ENCODE results near the gene COL5A3.
"Not testable (repeated sequence)": the region's sequence is repeated elsewhere in the genome, so short reads cannot be mapped to it uniquely, and the experiment has no call there.

The COL5A3 gene

GRCh38 chr19:9937001-9937411 is 73.3 kb downstream of the COL5A3 start:
- no peak for DNase-seq (ENCODE audit: low read depth in 2 of 2)

GRCh38 chr19:9936326-9937000 is 73.8 kb downstream of the COL5A3 start, which contains the start of gene OLFM2:
Gene OLFM2 (minus strand): TSS chr19:9936515. CDS start chr19:9936366, 149 bp downstream.
- DNase-seq (ENCODE audit: low read depth in 2 of 2): no peak

GRCh38 chr19:9935506-9936325 is 74.6 kb downstream of the COL5A3 start:
- DNase-seq (ENCODE audit: low read depth in 2 of 2): no peak

DNA sequence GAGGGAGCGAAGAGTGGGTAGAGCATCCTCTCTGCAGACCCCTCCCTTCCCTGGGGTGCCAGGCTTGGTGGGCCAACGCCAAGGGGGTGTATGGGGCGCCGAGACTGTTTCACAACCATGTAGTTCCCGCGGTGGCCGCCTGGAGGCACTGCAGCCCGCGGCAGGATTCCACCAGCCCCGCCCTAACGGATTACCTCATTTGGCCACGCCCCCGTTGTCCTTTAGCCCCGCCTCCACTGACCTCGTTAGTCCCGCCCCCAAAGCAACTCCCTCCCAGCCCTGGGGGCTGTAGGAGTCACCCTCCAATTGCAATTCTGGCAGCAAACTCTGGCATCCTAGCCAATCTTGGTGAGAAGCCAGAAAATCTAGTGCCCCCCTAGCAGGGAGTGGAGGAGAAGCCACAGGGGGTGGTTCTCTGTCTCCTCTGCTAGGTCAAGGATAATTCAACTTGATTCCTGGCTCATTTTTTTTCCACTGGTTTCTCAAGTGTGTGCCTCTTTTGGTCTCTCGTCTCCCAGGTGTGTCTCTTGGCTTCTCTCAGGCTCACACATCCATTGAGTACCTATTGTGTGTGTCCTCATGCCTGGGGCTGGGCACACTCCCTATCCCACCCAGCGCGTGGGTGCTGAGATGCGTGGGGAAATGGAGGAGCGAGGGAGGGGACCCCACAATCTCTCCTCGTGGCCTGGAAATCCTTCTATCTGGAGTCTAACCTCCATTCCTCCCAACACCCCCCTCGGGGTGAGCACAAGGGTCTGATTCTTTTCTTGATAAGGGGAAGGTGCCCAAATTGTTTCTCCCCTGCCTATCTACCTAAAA is 76.0 kb downstream of the COL5A3 start:
- DNase-seq (ENCODE audit: low read depth in 2 of 2): peak; percentile 68 to 84

DNA sequence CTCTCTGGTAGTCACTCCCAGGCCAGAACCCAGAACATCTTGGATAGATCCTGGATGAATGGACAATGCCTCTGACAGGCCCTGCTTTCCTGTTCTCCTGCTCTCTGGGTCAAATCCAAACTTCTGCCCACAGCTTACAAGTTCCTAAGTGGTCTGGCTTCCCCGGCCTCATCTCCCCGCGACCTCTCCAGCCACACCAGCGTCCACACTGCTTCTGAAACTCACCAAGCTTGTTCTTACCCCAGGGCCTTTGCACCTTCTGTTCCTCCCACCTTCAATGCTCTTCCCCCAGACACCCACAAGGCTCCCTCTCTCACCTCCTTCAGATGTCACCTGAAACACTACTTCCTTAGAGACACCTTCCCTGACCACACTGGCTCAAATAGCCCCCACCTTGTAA is 77.5 kb downstream of the COL5A3 start:
- no peak for DNase-seq (ENCODE audit: low read depth in 2 of 2)

DNA sequence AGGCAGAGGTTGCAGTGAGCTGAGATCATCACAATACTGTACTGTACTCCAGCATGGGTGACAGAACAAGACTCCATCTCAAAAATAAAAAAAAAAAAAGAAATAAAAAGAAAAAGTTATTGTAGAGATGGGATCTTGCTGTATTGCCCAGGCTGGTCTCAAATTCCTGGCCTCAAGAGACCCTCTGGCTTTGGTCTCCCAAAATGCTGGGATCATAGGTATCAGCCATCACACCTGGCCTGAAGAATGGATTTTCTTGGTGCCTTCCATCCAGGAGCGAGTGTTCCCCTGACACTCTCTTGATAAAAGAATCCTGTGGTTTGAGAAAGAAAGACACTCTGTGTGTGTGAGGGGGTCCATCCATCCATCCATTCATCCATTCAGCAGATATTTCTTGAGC is 78.7 kb downstream of the COL5A3 start:
- no peak for DNase-seq (ENCODE audit: low read depth in 2 of 2)

DNA sequence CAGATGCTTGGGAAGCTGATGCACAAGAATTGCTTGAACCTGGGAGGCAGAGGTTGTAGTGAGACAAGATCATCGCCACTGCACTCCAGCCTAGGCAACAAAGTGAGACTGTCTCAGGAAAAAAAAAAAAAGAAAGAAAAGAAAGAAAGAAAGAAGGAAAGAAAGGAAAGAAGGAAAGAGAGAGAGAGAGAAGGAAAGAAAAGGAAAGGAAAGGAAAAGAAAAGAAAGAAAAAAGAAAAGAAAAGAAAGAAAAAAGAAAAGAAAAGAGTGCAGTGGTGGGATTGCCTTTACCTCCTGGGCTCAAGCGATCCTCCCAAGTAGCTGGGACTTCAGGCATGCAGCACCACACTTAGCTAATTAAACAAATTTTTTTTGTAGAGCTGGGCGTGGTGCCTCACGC is 86.9 kb downstream of the COL5A3 start:
- DNase-seq (ENCODE audit: low read depth in 2 of 2): no peak

- not testable (repeated sequence) for DNase-seq (ENCODE audit: low read depth in 2 of 2)
These were observed 87.4 kb downstream of the COL5A3 start for GRCh38 chr19:9922782-9923379.

GRCh38 chr19:9917321-9917720 is 93.0 kb downstream of the COL5A3 start:
- DNase-seq (ENCODE audit: low read depth in 2 of 2): no peak

- no peak for DNase-seq (ENCODE audit: low read depth in 2 of 2)
These were observed 93.6 kb downstream of the COL5A3 start for GRCh38 chr19:9916719-9917118.

DNA sequence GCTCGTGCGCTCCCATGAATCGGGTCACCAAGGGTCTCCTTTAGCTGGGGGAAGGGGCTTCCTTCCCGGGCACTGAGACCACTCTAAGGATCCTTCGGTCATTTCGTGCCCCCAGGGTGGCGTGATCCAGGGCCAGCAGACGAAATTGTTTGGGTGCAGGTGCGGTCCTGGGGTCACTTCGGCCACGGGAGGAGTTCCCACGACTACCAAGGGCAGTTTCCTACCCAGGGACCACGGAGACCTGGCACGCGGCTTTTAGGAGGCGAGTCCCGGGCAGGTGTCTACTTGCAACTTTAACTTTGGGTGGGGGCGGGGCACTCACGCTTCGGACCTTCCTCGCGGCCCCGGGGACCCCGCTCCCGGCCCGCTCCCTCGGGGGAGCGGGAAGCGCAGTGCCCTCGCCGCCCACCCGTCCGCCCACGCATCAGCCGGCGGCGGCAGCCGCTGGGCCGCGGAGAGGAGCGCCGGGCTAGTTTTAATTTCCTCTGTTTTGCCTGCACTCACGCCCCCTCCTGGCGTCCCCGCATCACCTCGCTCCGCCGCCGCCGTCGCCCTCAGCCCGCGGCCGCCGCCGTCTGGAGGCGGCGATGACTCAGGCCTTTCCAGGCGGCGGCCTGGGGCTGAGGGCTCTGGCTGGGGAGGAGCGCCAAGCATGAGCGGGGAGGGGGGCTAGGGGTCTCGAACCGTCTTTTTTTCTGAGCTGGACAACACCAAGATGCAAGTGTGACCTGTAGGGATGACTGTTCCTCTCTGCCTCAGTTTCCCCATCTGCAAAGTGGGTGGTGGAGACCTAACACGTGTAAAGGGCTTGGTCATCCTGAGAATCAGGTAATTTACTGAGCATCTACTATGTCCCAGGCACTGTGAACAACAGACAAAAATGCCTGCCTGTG is 95.7 kb downstream of the COL5A3 start:
- DNase-seq (ENCODE audit: low read depth in 2 of 2): peak; percentile 60 to 76

DNA sequence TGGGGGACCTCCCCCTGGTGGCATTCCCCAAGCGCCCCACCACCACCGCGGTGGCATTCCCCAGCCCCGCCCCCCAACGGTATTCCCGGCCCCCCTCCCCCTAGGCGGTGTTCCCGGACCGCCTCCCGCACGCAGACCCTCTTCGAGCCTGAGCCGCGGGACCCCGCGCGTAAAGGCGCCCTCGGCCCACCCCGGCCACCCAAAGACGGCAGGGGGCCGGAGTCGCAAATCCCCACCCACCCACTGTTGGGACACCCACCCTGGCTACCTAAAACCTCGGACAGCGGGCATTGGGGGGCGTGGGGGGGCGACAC is 96.3 kb downstream of the COL5A3 start:
- DNase-seq (ENCODE audit: low read depth in 2 of 2): no peak

- no peak for DNase-seq (ENCODE audit: low read depth in 2 of 2)
These were observed 96.9 kb downstream of the COL5A3 start for GRCh38 chr19:9913237-9914000.

DNA sequence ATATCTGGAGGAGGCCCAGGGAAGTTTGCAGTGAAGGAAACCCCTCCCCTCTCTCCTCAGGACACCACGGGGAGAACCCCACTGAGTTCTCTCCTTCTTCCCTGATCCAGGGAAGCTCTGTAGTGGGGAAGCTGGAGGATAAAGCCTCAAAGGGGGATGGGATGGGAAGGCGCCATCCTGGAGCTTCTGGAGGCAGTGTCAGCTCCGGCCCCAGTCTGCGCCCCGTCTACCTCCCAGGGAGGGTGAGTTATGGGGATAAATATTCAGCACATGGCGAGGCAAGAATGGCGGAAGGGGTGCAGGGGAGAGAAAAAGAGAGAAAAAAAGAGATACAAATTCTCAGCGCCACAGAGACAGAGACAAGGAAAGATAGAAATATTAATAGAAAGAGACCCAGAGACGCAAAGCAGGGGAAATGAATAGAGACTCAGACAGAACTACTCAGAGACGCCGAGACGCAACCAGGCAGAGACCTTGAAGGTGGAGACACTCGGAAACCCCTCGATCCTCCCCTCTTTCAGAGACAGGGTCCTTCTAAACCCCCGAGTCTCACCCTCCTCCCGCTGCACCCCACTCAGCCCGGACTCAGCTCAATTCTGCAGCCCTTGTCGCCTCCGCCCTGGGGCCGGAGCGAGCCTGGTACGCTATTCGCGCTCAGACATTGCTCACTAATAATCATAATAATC is 97.6 kb downstream of the COL5A3 start:
- no peak for DNase-seq (ENCODE audit: low read depth in 2 of 2)

GRCh38 chr19:9911524-9912185 is 98.6 kb downstream of the COL5A3 start:
- no peak for DNase-seq (ENCODE audit: low read depth in 2 of 2)

- DNase-seq (ENCODE audit: low read depth in 2 of 2): no peak
These were observed 99.7 kb downstream of the COL5A3 start for GRCh38 chr19:9910625-9911024.
